HG02885 (cell line): ENCODE measurements around the gene SORCS2.

Experiments
- ATAC-seq: cut with Tn5 transposase; IDR thresholded peaks from one replicate; pipeline ENCODE4 v1.9.1; 2021; ENCODE audit warnings: mild to moderate bottlenecking; ENCODE audit not compliant: unreplicated experiment, poor library complexity

SORCS2 gene

DNA sequence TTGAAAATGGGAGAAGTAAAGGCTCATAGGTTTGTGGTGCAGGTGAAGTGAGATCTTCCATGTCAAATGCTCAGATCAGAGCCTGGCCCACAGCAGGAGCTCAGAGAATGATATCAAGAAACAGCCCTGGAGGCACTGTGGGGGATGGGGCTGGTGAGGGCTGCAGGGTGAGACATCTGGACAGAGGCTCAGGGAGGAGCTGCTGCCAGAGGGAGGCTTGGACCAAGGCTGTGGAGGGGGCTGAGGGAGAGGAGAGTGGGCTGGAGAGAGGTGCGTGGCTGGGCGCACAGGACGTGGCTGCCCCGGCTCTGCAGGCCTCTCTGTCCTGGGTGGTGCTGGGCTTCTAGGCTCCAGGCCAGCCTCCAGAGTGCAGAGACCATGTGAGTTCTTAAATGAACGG lies 5.6 kb downstream of the SORCS2 start:
- ATAC-seq, result no peak

DNA sequence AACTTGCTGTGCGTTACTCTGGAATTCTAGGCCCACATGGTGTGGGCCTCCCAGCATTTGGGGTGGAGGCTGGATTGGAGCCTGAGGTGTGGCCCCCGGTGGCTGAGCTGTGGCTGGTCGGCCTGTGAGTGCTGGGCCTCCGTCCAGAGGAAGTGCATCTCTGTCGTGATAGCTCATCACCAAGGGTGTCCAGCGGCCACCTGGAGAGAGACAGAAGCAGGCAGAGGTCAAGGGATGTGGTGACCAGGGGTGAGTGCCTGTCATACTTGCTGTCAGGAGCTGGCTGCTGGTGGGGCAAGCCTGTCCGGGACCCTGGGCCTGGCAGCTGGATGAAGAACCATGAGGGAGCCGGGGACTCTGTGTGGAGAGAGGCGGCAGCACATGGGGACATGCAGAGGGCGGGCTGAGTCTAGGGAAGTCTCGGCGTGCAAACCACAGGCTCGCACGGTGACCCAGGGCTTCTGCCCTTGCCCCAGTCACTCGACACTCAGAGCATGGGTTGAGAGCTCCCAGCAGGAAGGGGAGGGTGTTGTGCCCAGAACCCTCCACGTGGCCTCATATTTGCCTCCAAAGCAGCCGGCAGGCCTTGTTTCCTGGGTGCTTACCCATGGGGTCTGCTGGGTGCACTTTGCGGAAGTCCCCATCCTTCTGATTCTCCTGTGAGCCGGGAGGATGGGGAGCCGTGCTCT lies 6.2 kb downstream of the SORCS2 start:
- no peak for ATAC-seq

DNA sequence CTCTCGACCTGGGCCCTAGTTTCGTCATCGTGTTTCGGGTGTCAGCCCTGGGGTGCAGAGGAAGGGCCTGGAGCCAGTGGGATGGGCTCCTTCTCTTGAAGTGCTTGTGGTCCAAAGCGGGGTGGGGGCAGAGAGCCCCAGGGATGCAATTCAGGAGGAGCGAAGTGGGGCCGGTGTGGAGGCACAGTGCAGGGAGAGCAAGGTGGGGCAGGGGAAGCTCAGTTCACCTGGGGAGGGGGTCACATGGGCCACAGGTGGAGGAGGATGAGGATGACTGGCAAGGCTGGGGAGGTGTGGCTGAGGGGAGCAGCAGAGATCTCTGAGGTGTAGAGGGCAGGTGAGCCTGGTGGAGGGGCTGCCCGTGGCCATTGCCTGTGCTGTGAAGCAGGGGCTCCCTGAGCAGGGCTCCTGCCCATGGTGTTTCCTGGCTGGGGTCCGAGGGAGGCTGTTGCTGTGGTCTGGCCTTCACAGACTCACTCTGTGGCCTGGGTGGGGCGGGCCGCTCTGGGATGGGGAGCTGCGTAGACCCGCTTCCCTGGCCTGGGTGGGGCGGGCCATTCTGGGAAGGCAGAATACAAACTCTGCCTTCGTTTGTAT lies 6.9 kb downstream of the SORCS2 start:
- no peak for ATAC-seq

DNA sequence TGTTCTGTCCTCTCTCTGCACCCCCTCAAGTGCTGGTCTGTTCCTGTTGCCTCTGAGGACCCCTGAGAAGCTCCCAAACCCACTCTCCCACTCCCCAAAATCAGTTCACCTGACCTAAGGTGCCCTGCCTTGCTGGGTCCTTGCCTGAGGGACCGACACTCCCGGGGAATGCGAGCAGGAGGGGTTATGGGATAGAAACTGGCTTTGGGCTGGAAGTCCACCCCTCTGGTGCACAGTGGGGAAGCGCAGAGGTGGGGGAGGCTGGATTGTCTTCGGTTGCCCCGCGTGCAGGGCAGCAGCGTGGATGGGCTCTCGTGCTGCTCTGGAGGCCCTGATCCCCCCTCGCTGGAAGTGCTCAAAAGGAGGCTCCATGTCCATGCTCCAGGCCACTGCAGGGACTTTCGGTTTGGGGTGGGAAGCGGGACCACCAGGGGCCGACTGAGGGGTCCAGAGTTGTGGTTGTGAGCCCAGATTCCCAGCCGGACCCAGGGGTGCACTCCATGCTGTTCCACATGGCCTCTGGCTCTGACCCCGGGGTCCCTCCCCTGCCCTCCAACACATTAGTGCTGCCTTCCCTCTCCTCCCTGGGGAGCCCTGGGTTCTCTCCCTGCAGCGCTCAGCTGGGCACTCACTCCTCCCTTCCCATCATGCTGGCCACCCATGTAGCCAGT lies 7.6 kb downstream of the SORCS2 start:
- ATAC-seq, result no peak

DNA sequence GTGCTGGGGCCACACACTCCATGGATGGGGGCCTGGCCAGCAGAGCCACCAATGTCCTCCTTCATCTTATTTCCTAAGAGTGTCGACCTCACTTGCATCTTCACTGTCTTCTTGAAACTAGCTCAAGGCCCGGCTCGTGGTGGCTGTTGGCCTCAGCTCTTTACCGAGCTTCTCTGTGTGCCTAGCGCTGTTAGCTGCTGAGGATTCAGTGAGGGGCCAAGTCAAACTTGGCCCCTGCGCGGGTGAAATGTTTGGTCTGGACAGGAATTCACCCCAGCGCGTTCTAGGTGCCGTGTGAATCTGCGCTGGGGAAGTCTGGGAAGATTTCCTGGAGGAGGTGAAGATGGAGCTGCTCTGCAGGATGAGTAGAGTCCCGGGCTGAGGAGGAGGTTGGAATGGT lies 8.5 kb downstream of the SORCS2 start:
- ATAC-seq, result no peak

DNA sequence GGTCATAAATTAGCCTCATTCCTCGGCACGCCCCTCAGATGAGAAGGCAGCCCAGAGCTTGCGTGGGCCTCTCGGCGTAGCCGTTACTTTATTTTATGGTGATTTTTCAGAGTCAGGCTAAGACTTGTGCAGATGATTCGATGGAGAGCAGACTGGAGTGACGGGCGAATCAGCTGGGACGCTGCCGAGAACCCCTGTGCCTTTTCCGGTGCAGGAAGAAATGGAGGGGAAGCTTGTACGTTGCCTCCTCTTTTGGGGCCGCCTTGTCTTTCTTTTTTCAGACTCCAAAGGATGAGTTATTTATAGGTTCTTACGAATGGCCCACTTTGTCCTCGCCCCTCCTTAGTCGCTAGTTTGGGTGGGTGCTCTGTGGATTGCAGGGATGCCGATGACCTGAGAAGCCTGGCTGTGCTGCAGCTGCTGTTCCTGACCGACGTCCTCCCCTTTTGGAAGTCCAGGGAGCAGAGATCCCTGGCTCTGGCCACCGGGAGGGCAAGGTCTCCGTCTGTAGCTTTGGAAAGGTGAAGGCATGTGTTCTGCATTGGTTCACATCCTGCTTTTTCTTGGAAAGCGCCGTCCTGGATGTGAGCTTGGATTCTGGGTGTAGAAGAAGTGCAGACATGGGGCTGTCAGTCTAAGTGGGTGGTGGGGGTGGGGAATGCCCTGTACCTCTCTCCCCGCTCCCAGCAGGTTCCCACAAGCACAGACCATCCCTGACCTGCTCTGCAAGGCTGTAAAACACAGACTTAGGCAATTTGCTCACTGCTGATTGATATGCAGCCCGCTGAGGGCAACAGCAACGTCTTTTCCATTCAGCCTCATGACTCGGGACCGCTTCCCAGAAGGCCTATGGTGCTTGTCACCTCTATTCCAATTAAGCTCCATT lies 9.3 kb downstream of the SORCS2 start:
- ATAC-seq, result no peak

DNA sequence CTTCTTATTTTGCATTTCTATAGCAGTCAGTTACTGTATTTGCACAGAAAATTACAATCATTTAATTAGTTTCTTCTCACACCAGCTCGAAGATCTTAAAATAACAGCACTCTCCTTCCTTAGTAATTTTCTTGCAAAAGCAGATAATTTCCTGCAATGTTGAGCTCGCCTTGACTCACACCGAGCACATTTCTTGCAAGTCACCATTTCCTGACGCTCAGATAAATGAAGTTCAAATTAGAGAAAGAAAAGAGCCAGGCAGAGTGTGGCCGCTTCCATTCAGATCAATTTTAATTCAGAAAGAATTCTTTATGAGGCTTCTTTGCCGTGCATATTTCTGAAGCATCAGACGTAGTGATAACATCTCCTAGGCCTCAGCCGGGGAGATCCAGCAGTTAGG lies 10.1 kb downstream of the SORCS2 start:
- no peak for ATAC-seq

DNA sequence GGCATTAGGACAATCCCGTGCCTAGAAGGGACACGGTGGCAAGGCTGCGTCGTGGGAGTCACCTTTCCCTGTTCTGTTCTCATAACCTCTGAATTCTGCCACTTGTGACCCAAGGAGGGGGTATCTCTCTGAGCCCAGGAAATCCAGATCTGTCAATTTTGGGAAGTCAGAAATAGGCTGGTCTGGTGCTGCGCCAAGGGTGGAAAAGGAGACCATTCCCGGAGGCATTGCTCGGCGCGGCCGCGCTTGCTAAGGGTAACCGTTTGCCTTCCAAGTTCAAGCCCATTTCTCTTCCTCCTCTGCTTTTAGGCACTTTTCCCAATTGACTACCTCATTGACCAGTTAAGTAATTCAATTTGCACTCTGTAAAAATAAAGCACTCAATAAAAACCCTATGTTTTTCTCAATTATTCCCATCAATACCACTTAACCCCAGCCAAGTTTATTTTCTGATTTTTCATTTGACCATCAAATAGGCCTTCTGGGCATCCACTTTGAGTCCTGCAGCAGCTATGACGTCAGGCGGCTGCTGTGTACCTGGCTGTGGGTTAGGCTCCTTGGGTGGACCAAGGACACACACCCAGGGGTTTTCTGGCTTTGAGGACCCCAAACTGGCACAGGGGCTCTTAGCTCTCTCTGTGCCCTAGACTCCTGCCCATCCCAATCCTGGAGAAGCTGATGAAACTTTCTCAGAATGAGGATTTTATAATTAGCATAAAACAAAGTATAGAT lies 12.5 kb downstream of the SORCS2 start:
- ATAC-seq, result no peak

DNA sequence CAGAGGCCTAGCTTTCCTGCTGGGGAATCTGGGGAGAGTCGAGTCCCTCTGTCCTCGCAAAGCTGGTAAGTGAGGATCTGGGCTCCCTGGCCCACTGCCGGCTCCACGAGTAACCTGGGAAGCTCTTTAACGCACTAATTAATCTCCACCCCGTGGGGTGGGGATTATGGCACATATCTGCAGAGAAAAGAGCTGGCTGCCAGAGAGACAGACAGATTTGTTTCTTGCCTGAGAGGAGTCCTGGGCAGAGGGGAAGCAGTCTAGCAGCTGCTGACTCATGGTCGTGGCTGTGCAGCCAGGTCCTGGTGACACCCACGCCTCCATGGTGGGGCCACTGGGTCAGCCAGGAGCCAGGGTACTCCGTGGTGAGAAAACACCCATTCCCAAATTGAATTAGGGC lies 14.0 kb downstream of the SORCS2 start:
- ATAC-seq, result no peak

DNA sequence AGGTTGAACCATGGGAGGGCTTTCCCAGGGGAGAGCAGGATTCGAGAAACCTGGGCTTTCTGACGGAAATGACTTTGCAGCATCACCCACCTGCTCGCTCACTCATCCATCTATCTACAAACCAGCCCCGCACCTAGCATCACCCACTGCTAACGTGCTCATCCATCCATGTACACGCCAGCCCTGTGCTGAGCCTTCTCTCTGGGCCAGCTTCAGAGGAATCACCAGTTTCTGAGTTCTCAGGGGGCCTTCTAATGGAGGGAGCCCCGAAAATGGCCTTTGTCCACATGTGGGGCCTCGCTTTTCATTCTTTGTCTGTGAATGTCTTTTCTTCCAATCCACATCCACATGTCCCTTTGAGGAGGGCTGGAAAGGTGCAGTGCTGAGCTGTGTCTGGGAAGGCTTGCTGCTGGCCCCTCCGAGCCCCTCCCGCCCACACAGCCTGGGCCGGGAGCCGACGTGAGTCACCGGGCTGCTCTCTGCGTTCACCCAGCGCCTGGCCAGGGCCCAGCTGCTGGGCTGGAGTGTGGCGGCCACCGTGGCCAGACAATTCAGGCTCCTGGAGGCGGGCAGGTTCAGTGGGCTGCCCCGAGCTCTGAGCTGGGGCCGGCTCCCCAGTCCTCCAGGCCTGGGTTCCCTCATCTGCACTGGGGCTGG lies 14.7 kb downstream of the SORCS2 start:
- ATAC-seq, result no peak

DNA sequence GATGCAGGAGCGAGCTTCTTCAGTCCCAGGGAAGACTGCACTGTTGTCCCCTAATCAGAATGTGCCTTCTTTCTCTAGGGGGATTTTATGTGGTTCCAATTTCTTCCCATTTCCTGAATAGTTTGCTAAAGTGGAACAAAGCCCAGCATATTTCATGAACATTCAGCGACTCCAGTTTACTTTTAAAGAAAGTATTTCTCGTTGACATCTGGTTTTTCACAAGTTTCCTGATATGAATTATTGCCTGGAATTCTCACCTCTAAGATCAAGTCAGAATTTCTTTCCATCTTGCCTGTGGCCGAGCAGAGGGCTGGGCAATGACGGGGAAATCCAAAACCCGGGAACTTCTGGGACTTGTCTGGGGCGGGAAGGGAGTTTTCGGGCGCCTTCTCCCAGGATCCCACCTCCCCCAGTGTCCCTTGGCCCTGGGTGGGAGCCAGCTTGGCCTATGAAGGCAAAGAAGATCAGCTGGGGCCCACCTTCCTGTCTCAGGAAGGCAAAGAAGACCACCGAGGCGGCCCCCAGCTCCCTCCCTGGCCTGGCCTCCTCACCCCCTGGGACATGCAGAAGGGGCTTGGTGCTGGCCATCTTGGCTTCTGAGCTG lies 15.4 kb downstream of the SORCS2 start:
- no peak for ATAC-seq

DNA sequence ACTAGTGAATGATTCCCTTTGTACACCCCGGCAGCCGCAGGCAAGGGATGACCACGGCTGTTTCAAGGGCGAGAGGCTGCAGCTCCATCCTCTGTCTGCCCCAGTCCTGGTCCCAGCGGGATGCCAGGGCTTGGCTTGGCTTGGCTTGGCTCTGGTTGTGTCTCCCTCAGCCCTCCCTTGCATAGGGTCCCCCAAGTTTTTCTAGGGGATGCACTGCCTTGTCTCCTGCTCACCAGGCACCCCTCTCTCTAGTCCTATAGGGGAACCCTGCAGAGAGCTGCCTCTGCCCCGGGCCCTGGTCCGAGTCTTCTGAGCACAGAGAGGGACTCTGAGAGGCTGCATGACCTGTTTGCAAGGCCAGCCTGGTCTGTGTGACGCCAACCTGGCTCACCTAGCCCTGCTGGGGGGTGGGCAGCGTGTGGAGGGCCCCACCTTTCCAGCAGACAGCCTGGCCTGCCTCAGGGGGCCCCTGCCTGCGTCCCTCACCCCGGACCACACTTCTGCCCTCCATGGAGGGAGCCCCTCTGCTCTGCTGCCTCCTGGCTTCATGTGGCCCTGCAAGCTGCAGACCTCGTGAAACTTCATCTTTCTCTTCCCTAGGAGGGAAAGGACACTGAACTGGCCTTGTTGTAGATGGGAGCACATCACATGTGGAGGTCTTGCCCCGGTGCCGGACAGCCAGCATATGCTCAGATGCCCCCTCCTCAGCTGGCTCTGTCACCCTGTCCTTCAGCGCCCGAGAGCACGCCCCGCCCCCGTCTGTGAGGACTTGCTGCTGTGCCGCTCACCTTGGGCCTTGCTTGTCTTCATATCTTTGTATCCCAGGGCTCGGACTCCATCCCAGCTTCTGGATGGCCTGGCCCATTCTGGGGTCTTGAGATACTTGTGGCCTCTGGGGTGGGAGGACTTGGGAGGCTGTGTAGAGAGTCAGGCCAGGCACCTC lies 16.4 kb downstream of the SORCS2 start:
- ATAC-seq, result no peak

DNA sequence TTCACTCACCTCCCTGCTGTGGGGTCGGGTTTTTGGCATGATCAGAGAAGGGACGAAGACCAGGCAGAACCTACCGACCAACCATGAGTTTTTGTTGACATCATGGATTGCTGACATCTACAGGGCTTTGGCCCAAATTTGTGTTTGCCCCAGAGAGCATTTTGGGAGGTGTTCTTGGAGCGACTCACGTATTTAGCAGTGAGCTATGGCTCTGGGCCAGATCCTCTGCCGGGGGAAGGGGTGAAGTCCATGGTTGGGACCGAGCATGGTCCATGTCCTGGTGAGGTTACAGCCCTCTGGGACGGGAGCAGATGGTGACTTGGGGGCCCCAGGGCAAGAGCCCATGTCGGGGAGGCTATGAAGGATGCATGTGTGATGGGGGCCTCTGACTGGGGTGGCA lies 17.4 kb downstream of the SORCS2 start:
- ATAC-seq, result no peak

DNA sequence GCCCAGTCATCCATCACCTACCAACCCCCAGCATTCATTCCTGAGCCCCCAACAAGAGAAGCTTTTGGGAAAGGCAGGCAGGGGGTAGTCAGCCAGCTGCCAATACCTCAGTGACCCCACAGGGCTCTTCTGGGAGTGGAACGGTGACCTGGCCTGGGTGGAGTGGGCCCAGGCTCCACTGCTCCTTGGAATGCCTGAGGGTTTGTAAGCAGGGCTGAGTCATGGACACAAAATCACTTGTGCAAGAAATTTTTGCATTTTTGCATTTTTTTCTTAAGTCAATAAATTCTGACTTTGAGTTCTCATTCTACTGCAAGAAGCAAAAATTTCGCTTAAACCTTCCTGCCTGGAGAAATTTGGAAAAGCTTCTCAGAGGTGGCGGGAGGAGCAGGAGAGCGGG lies 18.5 kb downstream of the SORCS2 start:
- no peak for ATAC-seq

DNA sequence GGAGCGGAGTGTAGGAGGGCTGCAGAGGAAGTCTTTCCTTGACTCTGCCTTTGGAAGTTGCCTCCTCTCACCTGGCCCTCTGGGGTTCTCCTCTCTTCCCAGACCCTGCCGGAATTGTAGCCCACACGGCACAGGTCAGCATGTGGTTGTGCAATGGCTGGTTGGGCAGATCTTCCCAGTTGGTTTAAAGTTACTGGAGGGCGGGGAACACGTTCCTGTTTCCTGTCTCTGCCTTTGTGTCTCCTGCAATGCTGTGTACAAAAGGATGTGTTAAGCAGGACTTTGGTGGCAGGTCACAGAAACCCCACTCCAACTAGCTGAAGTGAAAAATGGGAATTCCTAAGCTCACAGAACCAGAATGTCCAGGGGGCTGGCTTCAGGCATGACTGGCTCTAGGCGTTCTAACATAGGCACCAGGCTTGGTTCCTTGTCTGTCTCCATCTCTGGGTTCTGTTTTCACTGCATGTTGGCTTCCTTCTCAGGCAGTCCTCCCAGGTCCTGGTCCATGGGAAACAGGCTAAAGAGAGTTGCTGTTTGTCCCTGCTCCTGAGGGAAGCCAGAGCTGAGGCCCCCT lies 19.9 kb downstream of the SORCS2 start:
- no peak for ATAC-seq

DNA sequence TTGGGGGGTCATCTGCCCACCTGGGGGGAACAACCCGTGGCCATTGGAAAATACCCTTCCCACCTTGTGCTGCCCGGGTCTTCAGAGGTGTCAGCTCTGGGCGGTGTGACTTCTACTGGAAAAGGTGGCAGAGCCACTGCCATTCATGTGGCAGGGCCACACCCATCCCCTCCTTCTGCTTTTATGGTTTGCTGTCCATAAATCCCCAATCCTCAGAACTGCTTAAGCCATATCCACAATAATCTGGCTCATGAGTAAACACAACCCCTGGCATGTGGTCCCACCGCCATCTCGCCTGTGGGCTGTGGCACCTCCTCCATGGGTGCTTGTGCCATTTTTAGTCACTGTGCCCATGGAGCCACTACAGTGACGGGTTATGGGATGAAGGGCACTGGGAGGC lies 20.6 kb downstream of the SORCS2 start:
- no peak for ATAC-seq

DNA sequence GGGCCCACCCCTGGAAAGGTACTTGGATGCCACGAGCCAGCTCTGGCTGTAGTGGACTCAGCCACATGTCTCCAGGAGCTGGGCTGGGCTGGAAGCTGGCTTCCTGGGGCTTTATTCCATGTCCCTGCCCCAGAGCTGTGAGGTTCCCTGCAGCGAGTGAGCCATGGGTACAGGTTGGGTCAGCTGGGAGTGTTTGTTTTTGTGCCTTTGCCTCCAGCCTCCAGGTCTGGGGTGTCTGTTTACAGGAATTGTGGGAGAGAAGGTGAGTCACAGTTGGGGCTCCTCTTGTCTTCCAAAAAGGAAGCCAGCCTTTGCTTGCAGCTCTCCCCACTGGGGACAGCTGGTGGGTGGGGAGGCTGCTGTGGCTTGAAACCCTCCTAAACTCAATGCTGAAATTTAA lies 21.5 kb downstream of the SORCS2 start:
- no peak for ATAC-seq

DNA sequence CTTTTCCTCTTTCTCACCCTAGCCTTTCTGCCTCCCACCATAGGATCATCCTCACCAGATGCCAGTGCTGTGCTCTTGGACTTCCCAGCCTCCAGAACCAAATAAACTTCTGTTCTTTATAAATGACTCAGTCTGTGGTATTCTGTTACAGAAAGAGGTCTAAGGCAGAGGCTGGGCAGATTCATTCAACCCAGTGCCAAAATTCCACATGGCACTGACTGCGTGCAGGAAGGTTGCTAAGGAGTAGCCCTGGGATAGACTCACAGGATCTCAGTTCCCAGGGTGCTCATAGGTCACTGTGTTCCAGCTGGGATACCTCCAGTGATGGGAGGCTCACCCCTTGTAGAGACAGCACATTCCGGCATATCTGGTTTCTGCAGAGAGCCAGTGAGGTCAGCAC lies 22.0 kb downstream of the SORCS2 start:
- ATAC-seq, result no peak
